CD4-positive, alpha-beta T cell (primary cell): ENCODE data around the gene SPOCD1. TPM values are rescaled to one million over a fixed set of nuclear protein-coding genes. Genes with fewer than 3 reads are reported as not detected.

Experiments used
- ATAC-seq: fragments of 200-7000 bp; cut with Tn5 transposase; one replicate; pipeline ENCODE4 v1.10.0; 2022; ENCODE audit warnings: mild to moderate bottlenecking; ENCODE audit not compliant: poor library complexity
- CTCF ChIA-PET: fragments of 350-600 bp; sonication (Branson Sonifier 250); formaldehyde crosslinking; loops from one replicate; lab custom pipeline; 2021; ENCODE audit warnings: antibody characterized with exemption, inconsistent platforms; lab: Charles Lee
- POLR2A ChIA-PET: fragments of 350-600 bp; sonication (Branson Sonifier 250); formaldehyde crosslinking; loops from one replicate; lab custom pipeline; 2021; ENCODE audit warnings: antibody characterized with exemption, inconsistent platforms; lab: Charles Lee
- DNase-seq, 14 experiments: peaks; one replicate each; pipeline ENCODE4 v3.0.0-alpha.2; 2013 to 2020; ENCODE audit warnings: mixed read lengths in 2 of 14
- H3K27ac ChIP-seq, 2 donors: one replicate each; pipeline versions ENCODE4 v1.5.1 to v1.7.0; 2013; ENCODE audit warnings: low read length in 2 of 2, low read depth in 1 of 2, mild to moderate bottlenecking in 1 of 2
- H3K27me3 ChIP-seq, 2 experiments: 1 replicate in 1 of 2; 2 replicates in 1 of 2; pipeline versions ENCODE4 v1.6.1 to v1.7.0; 2013; ENCODE audit warnings: low read length in 2 of 2, control low read depth in 1 of 2, mild to moderate bottlenecking in 1 of 2, moderate library complexity in 1 of 2; ENCODE audit not compliant: insufficient read depth in 2 of 2, control insufficient read depth in 1 of 2
- H3K36me3 ChIP-seq: one replicate; pipeline ENCODE4 v1.6.1; 2013; ENCODE audit warnings: low read length, control low read depth; ENCODE audit not compliant: insufficient read depth
- H3K4me1 ChIP-seq: one replicate; pipeline ENCODE4 v1.6.1; 2013; ENCODE audit warnings: low read length, control low read depth; ENCODE audit not compliant: insufficient read depth
- H3K4me3 ChIP-seq: one replicate; pipeline ENCODE4 v1.5.1; 2013; ENCODE audit warnings: mild to moderate bottlenecking, low read length, moderate library complexity
- H3K9me3 ChIP-seq, 2 experiments: 1 replicate in 1 of 2; 2 replicates in 1 of 2; pipeline versions ENCODE4 v1.6.1 to v1.7.0; 2013; ENCODE audit warnings: low read length in 2 of 2, mild to moderate bottlenecking in 2 of 2, control low read depth in 1 of 2, moderate library complexity in 1 of 2; ENCODE audit not compliant: control insufficient read depth in 1 of 2, insufficient read depth in 1 of 2
- H3K27ac Mint-ChIP-seq: one replicate; pipeline ENCODE4 v1.8.0; 2020; ENCODE audit warnings: mixed read lengths
- H3K27me3 Mint-ChIP-seq: one replicate; pipeline ENCODE4 v1.8.0; 2021; ENCODE audit warnings: mixed read lengths
- H3K36me3 Mint-ChIP-seq: one replicate; pipeline ENCODE4 v1.8.0; 2021; ENCODE audit warnings: low read depth, mixed read lengths
- H3K4me1 Mint-ChIP-seq: one replicate; pipeline ENCODE4 v1.8.0; 2021; ENCODE audit warnings: low read depth, mixed read lengths
- H3K4me3 Mint-ChIP-seq: one replicate; pipeline ENCODE4 v1.8.0; 2020; ENCODE audit warnings: mild to moderate bottlenecking, mixed read lengths
- H3K9me3 Mint-ChIP-seq: one replicate; pipeline ENCODE4 v1.8.0; 2020; ENCODE audit warnings: mixed read lengths
- CTCF ChIP-seq: fragments of 200-600 bp; IDR thresholded peaks from one replicate; pipeline ENCODE4 v1.8.0; 2022; ENCODE audit warnings: antibody characterized with exemption, mild to moderate bottlenecking
- intact Hi-C, 2 experiments: fragments of 100-400 bp; cut with DNase I in 1 of 2; cut with micrococcal nuclease in 1 of 2; formaldehyde crosslinking; loops; one replicate each; pipeline versions ENCODE4 v1.15.1 to v1.9.0; 2023 to 2025; cut with DNase I, micrococcal nuclease
- total RNA-seq, 174 experiments: library from RNA in 2 of 174; stranded (reverse) in 2 of 174; gene quantifications; one replicate each; pipeline ENCODE4 v1.2.3 and lab custom pipeline; 2021 to 2026

SPOCD1 gene
- total RNA-seq, 2 experiments from 2014 or later: 0.11 to 0.27 TPM

- no peaks in the 10 kb centered on the region for H3K36me3 Mint-ChIP-seq
- H3K27me3 Mint-ChIP-seq: no peaks in the 10 kb centered on the region
- DNase-seq: no peak
- CTCF ChIA-PET: interaction anchor here (0.9 to 1.3 kb wide), 3 partner anchors 14 to 160 kb away, joined by 3 to 5 read pairs (median 3); no protein-coding TSS in a partner anchor
- H3K9me3 Mint-ChIP-seq: no peaks in the 10 kb centered on the region
- intact Hi-C loops: no loop called here
- peaks cover 10% of the 10 kb centered on the region for H3K4me1 Mint-ChIP-seq
- Histone ChIP-seq H3K27ac (no peak overlapping the region), H3K27me3 (peaks cover 0 to 3% of the 10 kb centered on the region in 2 experiments), H3K4me1 (no peaks in the 10 kb centered on the region), H3K36me3 (no peaks in the 10 kb centered on the region), H3K4me3 (no peak overlapping the region), H3K9me3 (no peaks in the 10 kb centered on the region)
- no peak for TF ChIP-seq CTCF
- no peak for ATAC-seq
- H3K27ac Mint-ChIP-seq: no peak overlapping the region
- H3K4me3 Mint-ChIP-seq: no peak overlapping the region
- POLR2A ChIA-PET: interaction anchor here (0.8 kb wide), 1 partner anchor 14 kb away, joined by 3 read pairs; no protein-coding TSS in a partner anchor
These were observed 12.2 kb downstream of the SPOCD1 start for GRCh38 chr1:31803610-31804009.

- peak overlapping the region; percentile 66 for H3K27ac Mint-ChIP-seq
- Histone ChIP-seq H3K36me3 (no peaks in the 10 kb centered on the region), H3K27ac (no peak overlapping the region), H3K27me3 (peaks cover 0 to 4% of the 10 kb centered on the region in 2 experiments), H3K4me3 (peak overlapping the region; percentile 21), H3K9me3 (no peaks in the 10 kb centered on the region), H3K4me1 (no peaks in the 10 kb centered on the region)
- no peaks in the 10 kb centered on the region for H3K9me3 Mint-ChIP-seq
- ATAC-seq: no peak
- H3K4me1 Mint-ChIP-seq: peaks cover 10% of the 10 kb centered on the region
- intact Hi-C loops: no loop called here
- no peaks in the 10 kb centered on the region for H3K36me3 Mint-ChIP-seq
- peak overlapping the region; percentile 30 for H3K4me3 Mint-ChIP-seq
- no peak for TF ChIP-seq CTCF
- POLR2A ChIA-PET: no interaction called here
- DNase-seq: peak in 1 of 14 experiments; percentile 15
- H3K27me3 Mint-ChIP-seq: no peaks in the 10 kb centered on the region
- CTCF ChIA-PET: no interaction called here
These were observed 13.4 kb downstream of the SPOCD1 start for GRCh38 chr1:31802190-31803150.

GRCh38 chr1:31801458-31801857, 14.4 kb downstream of the SPOCD1 start:
- H3K4me3 Mint-ChIP-seq: no peak overlapping the region
- H3K4me3 ChIP-seq: no peak overlapping the region
- no peaks in the 10 kb centered on the region for H3K36me3 ChIP-seq
- H3K27ac ChIP-seq: no peak overlapping the region
- H3K27me3 Mint-ChIP-seq: no peaks in the 10 kb centered on the region
- intact Hi-C loops: no loop called here
- H3K27ac Mint-ChIP-seq: no peak overlapping the region
- H3K4me1 Mint-ChIP-seq: peaks cover 10% of the 10 kb centered on the region
- ATAC-seq: no peak
- no peaks in the 10 kb centered on the region for H3K9me3 ChIP-seq
- H3K4me1 ChIP-seq: no peaks in the 10 kb centered on the region
- ChIA-PET POLR2A (no interaction called here), CTCF (no interaction called here)
- TF ChIP-seq CTCF: no peak
- peaks cover 0 to 4% of the 10 kb centered on the region in 2 experiments for H3K27me3 ChIP-seq
- no peaks in the 10 kb centered on the region for H3K36me3 Mint-ChIP-seq
- H3K9me3 Mint-ChIP-seq: no peaks in the 10 kb centered on the region
- no peak for DNase-seq
